ENCODE results near the gene AGAP3.

GRCh38 chr7:151157645-151158329 lies 71.5 kb downstream of the AGAP3 start:
- TF ChIP-seq, protein P1, sequence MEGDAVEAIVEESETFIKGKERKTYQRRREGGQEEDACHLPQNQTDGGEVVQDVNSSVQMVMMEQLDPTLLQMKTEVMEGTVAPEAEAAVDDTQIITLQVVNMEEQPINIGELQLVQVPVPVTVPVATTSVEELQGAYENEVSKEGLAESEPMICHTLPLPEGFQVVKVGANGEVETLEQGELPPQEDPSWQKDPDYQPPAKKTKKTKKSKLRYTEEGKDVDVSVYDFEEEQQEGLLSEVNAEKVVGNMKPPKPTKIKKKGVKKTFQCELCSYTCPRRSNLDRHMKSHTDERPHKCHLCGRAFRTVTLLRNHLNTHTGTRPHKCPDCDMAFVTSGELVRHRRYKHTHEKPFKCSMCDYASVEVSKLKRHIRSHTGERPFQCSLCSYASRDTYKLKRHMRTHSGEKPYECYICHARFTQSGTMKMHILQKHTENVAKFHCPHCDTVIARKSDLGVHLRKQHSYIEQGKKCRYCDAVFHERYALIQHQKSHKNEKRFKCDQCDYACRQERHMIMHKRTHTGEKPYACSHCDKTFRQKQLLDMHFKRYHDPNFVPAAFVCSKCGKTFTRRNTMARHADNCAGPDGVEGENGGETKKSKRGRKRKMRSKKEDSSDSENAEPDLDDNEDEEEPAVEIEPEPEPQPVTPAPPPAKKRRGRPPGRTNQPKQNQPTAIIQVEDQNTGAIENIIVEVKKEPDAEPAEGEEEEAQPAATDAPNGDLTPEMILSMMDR (conservative IDR thresholded peaks at IDR 0.05 in 1 of 2, IDR thresholded peaks at IDR 0.05 in 1 of 2; ENCODE audit: low read depth in 1 of 2, low read length in 2 of 2) = no peak
- TF ChIP-seq EZH2 (IDR thresholded peaks at IDR 0.05; ENCODE audit: low read length, missing control alignments) = no peak

Measured in fibroblast of lung (primary cell).